Activated gamma-delta T cell treated with anti-CD3 and anti-CD28 coated beads, Interleukin-2, amount 50 U/mL, for 16 hours (primary cell): ENCODE results near the gene AMOT.

ENCODE experiments used
- DNase-seq: peaks from one replicate; pipeline ENCODE4 v3.0.0-alpha.2; 2020; ENCODE audit warnings: low read depth

The AMOT gene

GRCh38 chrX:112837531-112837930 is 3.1 kb downstream of the AMOT start:
- DNase-seq: no peak

GRCh38 chrX:112835019-112835418 is 5.6 kb downstream of the AMOT start:
- no peak for DNase-seq

- DNase-seq: no peak
These were observed 6.4 kb downstream of the AMOT start for GRCh38 chrX:112834031-112834845.

GRCh38 chrX:112832481-112833095 is 8.0 kb downstream of the AMOT start:
- no peak for DNase-seq

- DNase-seq: no peak
These were observed 10.1 kb downstream of the AMOT start for GRCh38 chrX:112830540-112830939.

GRCh38 chrX:112827292-112827903 is 13.2 kb downstream of the AMOT start:
- DNase-seq: no peak

- no peak for DNase-seq
These were observed 14.6 kb downstream of the AMOT start for GRCh38 chrX:112826023-112826422.

GRCh38 chrX:112822892-112823291 is 17.7 kb downstream of the AMOT start:
- DNase-seq: no peak

GRCh38 chrX:112820364-112821268 is 20.0 kb downstream of the AMOT start:
- DNase-seq: no peak

- DNase-seq: no peak
These were observed 20.8 kb downstream of the AMOT start for GRCh38 chrX:112819813-112820212.

- no peak for DNase-seq
These were observed 21.5 kb downstream of the AMOT start for GRCh38 chrX:112819008-112819640.

GRCh38 chrX:112818114-112819007 is 22.3 kb downstream of the AMOT start:
- no peak for DNase-seq

GRCh38 chrX:112816908-112817307 is 23.7 kb downstream of the AMOT start:
- no peak for DNase-seq

GRCh38 chrX:112814496-112814895 is 26.1 kb downstream of the AMOT start:
- no peak for DNase-seq

GRCh38 chrX:112812741-112813140 is 27.9 kb downstream of the AMOT start:
- DNase-seq: no peak

- no peak for DNase-seq
These were observed 31.9 kb downstream of the AMOT start for GRCh38 chrX:112808651-112809195.

- DNase-seq: no peak
These were observed 32.6 kb downstream of the AMOT start for GRCh38 chrX:112808007-112808406.

- no peak for DNase-seq
These were observed 37.6 kb downstream of the AMOT start for GRCh38 chrX:112803060-112803459.

- DNase-seq: no peak
These were observed 38.1 kb downstream of the AMOT start for GRCh38 chrX:112802541-112802940.
